Globus pallidus (tissue), 1 donor: ENCODE measurements around the gene NAA20.
A peak's percentile ranks its signal among the peaks of the same experiment; 100 is the strongest.

Experiments
- DNase-seq: peaks from one replicate; pipeline ENCODE4 v3.0.0-alpha.2; 2015; ENCODE audit warnings: low spot score

The NAA20 gene

GRCh38 chr20:20018366-20018765 is 1.2 kb downstream of the NAA20 start:
- no peak for DNase-seq

GRCh38 chr20:20019123-20019522 is 2.0 kb downstream of the NAA20 start:
- DNase-seq, result no peak

DNA sequence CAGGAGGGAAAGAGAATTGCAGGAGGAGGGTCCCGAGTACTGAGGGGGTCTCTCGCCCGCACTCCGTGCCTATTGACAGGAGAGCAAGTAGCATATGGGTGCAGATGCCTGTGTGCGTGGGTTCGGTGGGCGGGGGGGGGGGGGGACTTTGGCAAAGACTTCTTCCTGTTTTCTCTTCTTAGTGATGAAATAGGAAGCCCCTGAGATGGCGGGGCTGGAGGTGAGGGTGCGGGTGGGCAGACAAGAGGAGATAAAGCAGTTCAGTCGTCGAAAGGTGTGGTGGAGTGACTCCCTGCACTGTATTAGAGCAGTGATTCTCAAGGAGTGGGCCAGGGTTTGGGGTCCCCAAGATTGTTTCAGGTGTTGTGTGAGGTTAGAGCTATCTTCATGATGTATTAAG is 3.7 kb downstream of the NAA20 start:
- DNase-seq, result no peak

DNA sequence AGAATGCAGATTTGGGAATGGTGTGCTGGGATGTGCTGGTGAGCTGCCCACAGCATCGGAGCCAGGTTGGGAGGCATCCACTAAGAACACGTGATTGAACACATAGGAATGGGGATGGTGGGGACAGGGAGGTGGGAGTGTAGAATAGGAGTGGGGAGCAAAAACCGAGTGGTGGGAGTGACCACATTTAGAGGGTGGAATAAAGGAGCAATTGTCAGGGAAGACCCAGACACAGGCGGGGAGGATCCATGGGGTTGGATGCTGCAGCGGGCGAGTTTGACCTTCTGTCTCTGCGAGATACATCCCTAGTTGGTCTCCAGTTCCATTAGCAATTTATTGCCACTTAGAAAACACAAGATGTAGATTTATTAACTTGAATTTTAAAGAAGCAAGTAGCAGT is 4.7 kb downstream of the NAA20 start:
- DNase-seq, result peak; percentile 38

- DNase-seq, result no peak
These were observed 5.3 kb downstream of the NAA20 start for GRCh38 chr20:20022498-20022897.

DNA sequence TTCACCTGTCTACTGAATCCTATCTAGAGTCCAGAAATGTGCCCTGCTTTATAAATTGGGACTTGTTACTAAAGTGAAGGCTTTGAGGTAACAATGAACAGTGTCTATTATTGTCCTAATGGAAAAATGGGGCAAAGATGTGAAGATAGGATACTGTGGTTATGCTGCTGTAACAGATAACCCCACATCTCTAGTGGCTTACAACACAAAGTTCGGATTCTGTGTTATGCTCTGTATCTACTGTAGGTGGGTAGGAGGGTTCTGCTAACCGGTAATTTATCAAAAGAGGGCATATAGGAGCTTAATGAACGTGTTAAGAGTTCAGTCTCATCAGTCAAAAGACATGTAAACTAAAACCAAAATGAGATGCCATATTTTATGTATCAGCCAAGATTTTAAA is 6.2 kb downstream of the NAA20 start:
- no peak for DNase-seq

GRCh38 chr20:20024942-20025341 is 7.8 kb downstream of the NAA20 start:
- DNase-seq, result no peak

- no peak for DNase-seq
These were observed 10.1 kb downstream of the NAA20 start for GRCh38 chr20:20027284-20027683.

- DNase-seq, result no peak
These were observed 14.6 kb downstream of the NAA20 start for GRCh38 chr20:20031790-20032189.

DNA sequence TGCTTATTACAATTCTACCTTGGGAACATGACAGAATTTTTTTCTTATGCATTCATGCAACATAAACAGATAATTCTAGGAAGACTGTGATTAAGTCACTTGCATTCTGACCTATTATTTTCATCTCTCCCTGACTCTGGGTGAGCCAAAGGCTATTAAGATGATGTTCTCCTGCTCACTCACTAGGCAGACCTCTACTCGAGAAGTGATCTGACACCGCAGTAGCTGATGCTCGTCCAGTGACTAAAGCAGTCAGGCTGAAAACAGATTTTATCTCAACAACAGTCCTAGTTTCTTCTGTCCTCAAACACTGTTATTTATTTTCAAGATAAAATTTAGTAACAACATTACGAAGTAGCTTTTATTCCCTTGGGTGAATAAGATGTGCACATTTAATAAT is 17.3 kb downstream of the NAA20 start:
- no peak for DNase-seq

DNA sequence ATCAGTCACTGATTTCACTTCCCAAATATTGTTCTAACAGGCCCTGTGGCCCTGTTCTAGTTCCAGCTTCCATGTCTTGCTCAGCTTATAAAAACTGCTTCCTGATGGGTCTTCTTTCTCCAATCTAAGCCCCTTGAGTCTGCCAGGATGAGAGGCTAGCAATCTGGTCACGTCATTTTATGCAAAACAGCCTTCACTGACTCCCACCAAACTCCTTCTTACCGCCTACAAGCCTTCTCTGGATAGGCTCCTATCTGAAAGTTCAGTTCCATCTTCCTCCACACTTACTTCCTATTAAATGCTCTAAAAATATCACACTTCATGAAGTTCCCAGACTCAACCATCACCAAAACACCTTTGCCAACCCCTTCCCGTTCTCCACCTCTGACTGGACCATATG is 19.6 kb downstream of the NAA20 start:
- no peak for DNase-seq

DNA sequence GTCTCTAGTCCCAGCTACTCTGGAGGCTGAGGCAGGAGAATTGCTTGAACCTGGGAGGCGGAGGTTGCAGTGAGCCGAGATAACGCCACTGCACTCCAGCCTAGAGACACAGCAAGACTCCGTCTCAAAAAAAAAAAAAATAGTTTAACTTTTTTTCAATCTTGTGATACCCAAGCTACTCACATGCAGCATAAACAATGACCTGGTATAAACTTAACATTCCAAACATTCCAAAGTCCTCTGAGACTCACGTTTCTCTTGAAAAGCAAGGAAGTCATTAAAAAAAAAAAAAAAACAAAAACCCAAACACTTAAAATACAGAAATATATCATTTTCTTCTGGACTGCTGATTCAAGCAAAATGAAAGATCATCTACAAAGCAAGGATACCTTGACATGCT is 20.8 kb downstream of the NAA20 start:
- DNase-seq, result no peak

GRCh38 chr20:20038586-20038985 is 21.4 kb downstream of the NAA20 start:
- DNase-seq, result no peak

- DNase-seq, result no peak
These were observed 22.7 kb downstream of the NAA20 start for GRCh38 chr20:20039752-20040387.

- no peak for DNase-seq
These were observed 34.6 kb downstream of the NAA20 start for GRCh38 chr20:20051767-20052073.

- peak; percentile 95 for DNase-seq
These were observed 35.2 kb downstream of the NAA20 start, which contains the start of the genes CFAP61 and CRNKL1 for GRCh38 chr20:20052074-20052970. Gene CFAP61, plus strand, starts transcription at chr20:20052532. Its CDS starts 4,122 bp downstream, at chr20:20056654. Gene CRNKL1, minus strand, starts transcription at chr20:20052466. Its CDS starts 124 bp downstream, at chr20:20052342.

GRCh38 chr20:20060234-20060998 is 43.3 kb downstream of the NAA20 start:
- no peak for DNase-seq

- DNase-seq, result no peak
These were observed 47.0 kb downstream of the NAA20 start for GRCh38 chr20:20063941-20064702.

GRCh38 chr20:20065361-20065760 is 48.2 kb downstream of the NAA20 start:
- no peak for DNase-seq

DNA sequence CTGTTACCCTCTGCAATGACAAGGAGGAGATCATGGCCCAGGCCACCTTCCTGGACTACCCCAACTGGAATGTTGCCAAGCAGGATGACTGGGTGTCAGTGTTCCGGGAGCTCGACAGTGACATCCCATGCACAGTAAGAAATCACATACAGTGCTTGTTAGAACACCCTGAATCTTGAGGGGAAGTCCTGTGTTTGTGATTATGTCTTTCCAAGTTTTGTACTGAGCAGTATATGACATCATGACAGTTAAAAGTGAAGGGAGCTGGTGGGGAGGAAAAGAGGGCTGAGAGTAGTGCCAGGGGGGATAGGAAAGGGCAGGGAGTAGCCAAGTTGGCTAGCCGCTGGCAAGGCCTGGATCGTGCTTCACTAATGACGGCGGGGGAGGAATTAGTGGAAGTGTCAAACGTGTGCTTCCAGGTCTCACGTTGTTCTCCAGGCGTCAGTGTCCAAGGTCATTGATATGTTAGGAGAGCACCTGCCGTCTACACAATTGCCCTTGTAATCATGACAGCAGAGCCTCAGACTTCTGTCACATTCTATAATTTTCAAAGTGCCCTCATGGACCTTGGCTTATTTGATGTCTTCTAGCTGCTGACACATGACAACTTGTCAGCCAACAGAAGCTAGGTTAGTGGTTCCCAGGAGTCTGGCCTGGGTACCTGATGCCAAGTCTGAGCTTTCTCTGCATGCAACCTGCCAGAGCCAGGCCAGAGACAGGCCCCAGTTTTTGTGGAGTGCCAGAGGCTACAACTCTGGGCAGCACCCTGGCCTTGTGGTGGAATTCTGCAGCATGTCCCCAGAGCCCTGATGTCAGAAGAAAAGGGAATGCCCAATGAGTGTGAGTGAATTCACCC is 53.9 kb downstream of the NAA20 start:
- no peak for DNase-seq

GRCh38 chr20:20073801-20074371 is 56.7 kb downstream of the NAA20 start:
- no peak for DNase-seq
